ENCODE results near the gene MFGE8.
"Not testable (repeated sequence)": the region's sequence is repeated elsewhere in the genome, so short reads cannot be mapped to it uniquely, and the experiment has no call there.

DNA sequence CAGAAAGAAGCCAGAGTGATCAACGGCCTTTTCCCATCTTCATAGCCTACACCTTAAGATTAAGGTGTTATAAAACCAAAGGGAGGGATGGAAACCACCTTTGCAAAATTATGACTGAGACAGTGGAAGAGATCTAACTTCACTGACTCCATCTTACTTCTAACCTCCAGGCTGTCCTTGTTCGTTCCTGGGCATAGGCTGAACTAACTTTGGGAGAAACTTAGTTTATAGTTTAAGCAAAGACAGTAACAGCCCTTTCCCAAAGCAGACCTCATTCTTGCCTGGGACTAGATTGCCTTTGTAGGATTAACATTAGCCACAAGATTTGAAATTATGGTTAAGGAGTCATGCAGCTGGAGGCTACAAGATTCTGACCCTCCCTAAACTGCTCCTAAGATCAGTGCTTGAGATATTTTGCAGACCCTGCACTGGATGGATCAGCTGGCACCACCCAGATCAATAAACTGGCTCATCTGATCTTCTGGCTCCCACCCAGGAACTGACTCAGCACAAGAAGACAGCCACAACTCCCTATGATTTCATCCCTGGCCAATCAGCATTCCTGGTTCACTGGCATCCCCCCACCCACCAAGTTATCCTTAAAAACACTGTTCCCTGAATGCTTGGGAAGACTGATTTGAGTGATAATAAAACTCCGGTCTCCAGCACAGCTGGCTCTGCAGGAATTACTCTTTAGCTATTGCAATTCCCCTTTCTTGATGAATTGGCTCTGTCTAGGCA is 16.3 kb upstream of the MFGE8 start:
- TF ChIP-seq, protein P1, sequence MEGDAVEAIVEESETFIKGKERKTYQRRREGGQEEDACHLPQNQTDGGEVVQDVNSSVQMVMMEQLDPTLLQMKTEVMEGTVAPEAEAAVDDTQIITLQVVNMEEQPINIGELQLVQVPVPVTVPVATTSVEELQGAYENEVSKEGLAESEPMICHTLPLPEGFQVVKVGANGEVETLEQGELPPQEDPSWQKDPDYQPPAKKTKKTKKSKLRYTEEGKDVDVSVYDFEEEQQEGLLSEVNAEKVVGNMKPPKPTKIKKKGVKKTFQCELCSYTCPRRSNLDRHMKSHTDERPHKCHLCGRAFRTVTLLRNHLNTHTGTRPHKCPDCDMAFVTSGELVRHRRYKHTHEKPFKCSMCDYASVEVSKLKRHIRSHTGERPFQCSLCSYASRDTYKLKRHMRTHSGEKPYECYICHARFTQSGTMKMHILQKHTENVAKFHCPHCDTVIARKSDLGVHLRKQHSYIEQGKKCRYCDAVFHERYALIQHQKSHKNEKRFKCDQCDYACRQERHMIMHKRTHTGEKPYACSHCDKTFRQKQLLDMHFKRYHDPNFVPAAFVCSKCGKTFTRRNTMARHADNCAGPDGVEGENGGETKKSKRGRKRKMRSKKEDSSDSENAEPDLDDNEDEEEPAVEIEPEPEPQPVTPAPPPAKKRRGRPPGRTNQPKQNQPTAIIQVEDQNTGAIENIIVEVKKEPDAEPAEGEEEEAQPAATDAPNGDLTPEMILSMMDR (IDR thresholded peaks at IDR 0.05), result not testable (repeated sequence)
- not testable (repeated sequence) for TF ChIP-seq POLR2A (IDR thresholded peaks at IDR 0.05)

Measured in right lobe of liver (tissue), 4 donors.